HFFc6 (cell line): Measurements from ENCODE around the gene ERO1B. TPM values are rescaled to one million over a fixed set of nuclear protein-coding genes. Genes with fewer than 3 reads are reported as not detected.

Source experiments
- DNase-seq: peaks from one replicate; pipeline ENCODE4 v3.0.0-alpha.2; 2018
- H3K27ac Mint-ChIP-seq: 2 replicates; pipeline ENCODE4 v1.8.0; 2020; ENCODE audit warnings: mild to moderate bottlenecking, mixed read lengths
- H3K27me3 Mint-ChIP-seq: 2 replicates; pipeline ENCODE4 v1.8.0; 2021; ENCODE audit warnings: mild to moderate bottlenecking, moderate library complexity, mixed read lengths; ENCODE audit not compliant: insufficient read depth
- H3K36me3 Mint-ChIP-seq: 2 replicates; pipeline ENCODE4 v1.8.0; 2021; ENCODE audit warnings: low read depth, mixed read lengths
- H3K4me1 Mint-ChIP-seq: 2 replicates; pipeline ENCODE4 v1.8.0; 2020; ENCODE audit warnings: low read depth, mixed read lengths
- H3K4me3 Mint-ChIP-seq: 2 replicates; pipeline ENCODE4 v1.8.0; 2020; ENCODE audit warnings: mild to moderate bottlenecking, moderate library complexity, mixed read lengths
- H3K9me3 Mint-ChIP-seq: 2 replicates; pipeline ENCODE4 v1.8.0; 2020; ENCODE audit warnings: mild to moderate bottlenecking, mixed read lengths
- total RNA-seq, 6 experiments: library from RNA; stranded (reverse); fragmentation: NEBNext Ultra II Directional; extraction: Animal tissue kit (Norgen Biotek cat#: 25700); gene quantifications; 2 replicates in 1 of 6; 3 replicates in 5 of 6; pipeline ENCODE4 v1.2.3, GENCODE V29; 2021
- TF ChIP-seq, protein P1 (sequence below): fragments of 200-600 bp; sonication (generic); IDR thresholded peaks from 2 replicates; pipeline ENCODE4 v1.5.0; 2021; ENCODE audit warnings: antibody characterized with exemption, mild to moderate bottlenecking

The ERO1B gene
- total RNA-seq, 6 experiments from 2014 or later = 1.5 to 2.3 (median 2.0) TPM

DNA sequence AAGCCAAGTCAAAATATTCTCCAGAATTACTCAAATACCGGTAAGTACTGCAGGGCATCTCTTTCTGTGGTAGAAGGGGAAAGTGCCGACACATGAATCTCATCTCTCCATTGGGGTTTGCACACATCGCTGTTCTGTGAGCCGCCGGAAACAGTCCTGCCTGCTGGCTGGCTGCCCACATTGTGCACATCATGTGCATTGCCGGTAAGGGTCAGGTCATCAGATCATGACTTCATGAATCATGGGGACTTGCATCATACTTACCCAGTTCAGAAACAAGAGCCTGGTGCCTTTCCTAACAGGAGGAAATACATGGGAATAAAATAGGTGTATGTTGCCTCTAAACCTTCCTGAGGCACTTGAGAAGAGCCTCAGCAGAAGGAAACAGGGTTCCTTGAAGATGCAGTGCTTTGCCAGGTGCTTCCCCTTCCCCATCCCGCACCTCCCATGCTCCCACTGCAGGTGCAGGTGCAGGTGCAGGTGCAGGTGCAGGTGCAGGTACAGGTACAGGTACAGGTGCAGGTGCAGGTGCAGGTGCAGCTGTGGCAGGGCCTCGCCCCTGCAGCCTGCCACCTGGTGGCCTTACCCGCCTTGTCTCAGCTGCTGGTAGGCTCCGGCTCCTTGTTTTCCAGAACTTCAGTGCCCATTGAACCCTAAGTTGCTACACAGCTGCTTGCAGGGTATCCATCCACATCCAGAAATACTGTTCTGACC is 112.9 kb downstream of the ERO1B start:
- H3K4me3 Mint-ChIP-seq = no peak overlapping the region

GRCh38 chr1:236167578-236167977 is 114.2 kb downstream of the ERO1B start:
- TF ChIP-seq, protein P1, sequence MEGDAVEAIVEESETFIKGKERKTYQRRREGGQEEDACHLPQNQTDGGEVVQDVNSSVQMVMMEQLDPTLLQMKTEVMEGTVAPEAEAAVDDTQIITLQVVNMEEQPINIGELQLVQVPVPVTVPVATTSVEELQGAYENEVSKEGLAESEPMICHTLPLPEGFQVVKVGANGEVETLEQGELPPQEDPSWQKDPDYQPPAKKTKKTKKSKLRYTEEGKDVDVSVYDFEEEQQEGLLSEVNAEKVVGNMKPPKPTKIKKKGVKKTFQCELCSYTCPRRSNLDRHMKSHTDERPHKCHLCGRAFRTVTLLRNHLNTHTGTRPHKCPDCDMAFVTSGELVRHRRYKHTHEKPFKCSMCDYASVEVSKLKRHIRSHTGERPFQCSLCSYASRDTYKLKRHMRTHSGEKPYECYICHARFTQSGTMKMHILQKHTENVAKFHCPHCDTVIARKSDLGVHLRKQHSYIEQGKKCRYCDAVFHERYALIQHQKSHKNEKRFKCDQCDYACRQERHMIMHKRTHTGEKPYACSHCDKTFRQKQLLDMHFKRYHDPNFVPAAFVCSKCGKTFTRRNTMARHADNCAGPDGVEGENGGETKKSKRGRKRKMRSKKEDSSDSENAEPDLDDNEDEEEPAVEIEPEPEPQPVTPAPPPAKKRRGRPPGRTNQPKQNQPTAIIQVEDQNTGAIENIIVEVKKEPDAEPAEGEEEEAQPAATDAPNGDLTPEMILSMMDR = no peak
- Mint-ChIP-seq H3K4me3 (no peak overlapping the region), H3K9me3 (no peaks in the 10 kb centered on the region), H3K27me3 (peaks cover 2% of the 10 kb centered on the region), H3K36me3 (no peaks in the 10 kb centered on the region; the same call in 1 of the 2 replicates), H3K4me1 (no peaks in the 10 kb centered on the region), H3K27ac (no peak overlapping the region)
- no peak for DNase-seq

More for the DNA sequence above, 112.9 kb downstream of the ERO1B start:
- TF ChIP-seq, protein P1 = no peak
- H3K4me1 Mint-ChIP-seq = no peaks in the 10 kb centered on the region
- peaks cover 3% of the 10 kb centered on the region; the same call in 1 of the 2 replicates for H3K27me3 Mint-ChIP-seq
- no peak for DNase-seq
- no peak overlapping the region for H3K27ac Mint-ChIP-seq
- no peaks in the 10 kb centered on the region for H3K9me3 Mint-ChIP-seq
- H3K36me3 Mint-ChIP-seq = no peaks in the 10 kb centered on the region; the same call in 1 of the 2 replicates

GRCh38 chr1:236167154-236167553 is 114.6 kb downstream of the ERO1B start:
- Mint-ChIP-seq H3K36me3 (peaks cover under 1% of the 10 kb centered on the region), H3K9me3 (peaks cover 2% of the 10 kb centered on the region), H3K27ac (no peak overlapping the region), H3K4me1 (no peaks in the 10 kb centered on the region), H3K4me3 (no peak overlapping the region), H3K27me3 (peaks cover 2% of the 10 kb centered on the region)
- TF ChIP-seq, protein P1 = no peak
- no peak for DNase-seq

GRCh38 chr1:236166041-236166440 is 115.7 kb downstream of the ERO1B start:
- H3K4me3 Mint-ChIP-seq = no peak overlapping the region
- peaks cover 13% of the 10 kb centered on the region for H3K9me3 Mint-ChIP-seq
- H3K4me1 Mint-ChIP-seq = no peaks in the 10 kb centered on the region
- DNase-seq = no peak
- peaks cover 12% of the 10 kb centered on the region for H3K36me3 Mint-ChIP-seq
- no peak overlapping the region for H3K27ac Mint-ChIP-seq
- TF ChIP-seq, protein P1 = no peak
- peaks cover 2% of the 10 kb centered on the region for H3K27me3 Mint-ChIP-seq

Other genes with a start within 250 kb of the ERO1B start
- 100 to 1,000 TPM in 5 of 6 experiments, 10 to 100 TPM in 1; 97.5 to 124 (median 107) TPM for gene NID1, start 216.9 kb downstream of the ERO1B start, total RNA-seq
- gene GPR137B, start 139.4 kb downstream of the ERO1B start, total RNA-seq = 10 to 100 TPM in 5 of 6 experiments, 1 to 10 TPM in 1; 9.7 to 13.8 (median 11.9) TPM
- under 1 TPM in 2 of 6 experiments, not detected in 4; 0.43 TPM for gene EDARADD, start 112.3 kb upstream of the ERO1B start, total RNA-seq
- 10 to 100 TPM; 27.4 to 37.5 (median 35.0) TPM for gene LGALS8, start 242.0 kb upstream of the ERO1B start, total RNA-seq